GM10266 (cell line): ENCODE data around the gene LTV1.
"Not testable (repeated sequence)": the region's sequence is repeated elsewhere in the genome, so short reads cannot be mapped to it uniquely, and the experiment has no call there.

ENCODE experiments used
- DNase-seq: peaks from one replicate; pipeline ENCODE4 v3.0.0; 2012; ENCODE audit errors: extremely low spot score
- CTCF ChIP-seq: IDR thresholded peaks from 2 replicates; pipeline ENCODE4 v1.5.1; 2012; ENCODE audit warnings: mild to moderate bottlenecking, low read depth; ENCODE audit not compliant: control insufficient read depth, insufficient read depth; ENCODE audit errors: missing control alignments

LTV1 gene

DNA sequence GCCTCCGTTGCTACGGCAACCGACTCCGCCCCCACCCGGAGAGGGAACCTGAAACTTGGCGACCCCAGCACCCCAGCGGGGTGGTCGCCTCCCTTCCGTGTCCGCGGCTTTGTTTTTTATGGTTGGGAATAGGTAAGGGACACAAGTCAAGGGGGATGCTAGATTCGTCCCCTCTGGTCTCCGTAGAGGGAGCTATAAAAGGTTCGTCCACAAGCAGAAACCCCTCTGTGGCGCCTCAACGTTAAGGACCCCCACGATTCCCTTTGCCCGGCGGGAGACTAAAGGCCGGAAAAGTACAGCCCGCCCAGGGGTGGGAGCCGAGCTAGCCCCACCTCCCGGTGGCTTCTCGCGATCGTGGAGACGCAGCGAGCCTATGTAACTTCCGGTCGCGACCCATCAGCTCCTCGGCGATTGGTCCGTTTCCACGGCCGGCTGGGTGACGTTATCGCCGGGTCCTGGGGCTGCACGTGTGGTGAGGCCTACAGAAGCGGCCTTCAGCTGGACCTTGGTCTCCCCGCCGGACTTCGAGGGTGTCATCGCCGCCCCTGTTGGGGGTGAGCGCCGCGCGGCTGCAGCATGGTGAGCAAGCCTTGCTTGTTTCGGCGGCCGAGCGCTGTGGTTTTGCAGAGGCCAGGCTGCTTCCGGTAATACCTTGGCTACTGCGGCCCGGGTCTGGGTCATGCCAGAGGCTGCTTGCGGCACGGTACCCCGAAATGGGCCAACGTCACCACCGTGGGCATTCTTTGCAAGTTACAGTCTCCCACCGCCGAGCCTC lies at the start of gene LTV1:
Gene LTV1 (plus strand): TSS at position 437 of the 775 bp plus-strand sequence. CDS start 140 bp downstream, at position 577.
- DNase-seq, result peak; percentile 94
- no peak for TF ChIP-seq CTCF

DNA sequence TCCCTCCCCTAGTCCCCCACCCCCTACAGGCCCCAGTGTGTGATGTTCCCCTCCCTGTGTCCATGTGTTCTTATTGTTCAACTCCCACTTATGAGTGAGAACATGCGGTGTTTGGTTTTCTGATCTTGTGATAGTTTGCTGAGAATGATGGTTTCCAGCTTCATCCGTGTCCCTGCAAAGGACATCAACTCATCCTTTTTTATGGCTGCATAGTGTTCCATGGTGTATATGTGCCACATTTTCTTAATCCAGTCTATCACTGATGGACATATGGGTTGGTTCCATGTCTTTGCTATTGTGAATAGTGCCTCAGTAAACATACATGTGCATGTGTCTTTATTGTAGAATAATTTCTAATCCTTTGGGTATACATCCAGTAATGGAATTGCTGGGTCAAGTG lies 46.6 kb upstream of the LTV1 start:
- DNase-seq, result not testable (repeated sequence)

GRCh38 chr6:143798487-143798886 lies 44.7 kb upstream of the LTV1 start:
- not testable (repeated sequence) for DNase-seq

GRCh38 chr6:143802833-143803565 lies 40.1 kb upstream of the LTV1 start:
- DNase-seq, result no peak

GRCh38 chr6:143803769-143804568 lies 39.2 kb upstream of the LTV1 start:
- DNase-seq, result no peak
- TF ChIP-seq CTCF, result no peak

More at GRCh38 chr6:143802833-143803565, 40.1 kb upstream of the LTV1 start:
- TF ChIP-seq CTCF, result no peak

- TF ChIP-seq CTCF, result no peak
- DNase-seq, result no peak
Measured at GRCh38 chr6:143804835-143805239, 38.3 kb upstream of the LTV1 start.

GRCh38 chr6:143806282-143807102 lies 36.6 kb upstream of the LTV1 start:
- no peak for TF ChIP-seq CTCF
- DNase-seq, result peak; percentile 10
